ENCODE data around the gene AGMO.

AGMO gene

DNA sequence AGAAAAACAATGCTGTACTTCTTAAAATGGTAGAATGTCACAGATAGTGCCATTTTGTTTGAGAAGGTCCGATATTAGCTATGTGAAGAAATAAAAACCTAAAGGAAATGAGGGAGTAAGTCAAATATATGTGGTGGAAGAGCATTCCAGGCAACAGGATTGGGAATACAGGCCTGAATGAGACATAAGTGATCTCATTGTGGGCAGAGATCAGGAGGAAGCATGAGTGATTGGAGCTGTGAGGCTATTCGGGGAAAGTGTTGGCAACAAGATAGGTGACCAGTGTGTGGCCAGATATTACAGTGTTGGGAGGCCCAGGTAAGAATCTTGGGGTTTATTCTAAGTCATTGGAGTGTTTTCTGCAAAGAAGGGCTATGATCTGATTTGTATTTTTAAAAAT is 41.3 kb upstream of the AGMO start:
- in situ Hi-C loops (cut with HindIII; ENCODE audit: low sequenced_read_pairs): no loop called here

DNA sequence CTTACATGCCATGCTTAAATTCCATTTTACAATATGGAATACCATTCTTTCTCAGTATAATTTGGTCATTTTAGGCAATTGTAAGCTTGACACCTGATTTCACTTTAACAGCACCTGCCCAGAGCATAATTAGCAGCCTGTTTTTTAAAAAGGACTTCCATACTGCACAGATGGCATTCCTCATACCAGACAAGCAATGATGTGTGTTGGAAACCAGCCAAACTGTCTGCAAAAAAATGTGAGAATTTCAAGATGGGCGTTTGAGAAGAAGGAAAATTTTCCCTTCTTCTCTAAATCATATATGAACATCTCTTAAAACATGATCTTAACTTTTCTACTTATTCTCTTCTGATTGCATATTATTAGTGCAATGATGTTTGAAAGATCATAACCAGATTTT is 40.4 kb upstream of the AGMO start:
- H3K4me3 ChIP-seq (ENCODE audit: low read depth, low read length): no peak overlapping the region
- TF ChIP-seq, protein P1, sequence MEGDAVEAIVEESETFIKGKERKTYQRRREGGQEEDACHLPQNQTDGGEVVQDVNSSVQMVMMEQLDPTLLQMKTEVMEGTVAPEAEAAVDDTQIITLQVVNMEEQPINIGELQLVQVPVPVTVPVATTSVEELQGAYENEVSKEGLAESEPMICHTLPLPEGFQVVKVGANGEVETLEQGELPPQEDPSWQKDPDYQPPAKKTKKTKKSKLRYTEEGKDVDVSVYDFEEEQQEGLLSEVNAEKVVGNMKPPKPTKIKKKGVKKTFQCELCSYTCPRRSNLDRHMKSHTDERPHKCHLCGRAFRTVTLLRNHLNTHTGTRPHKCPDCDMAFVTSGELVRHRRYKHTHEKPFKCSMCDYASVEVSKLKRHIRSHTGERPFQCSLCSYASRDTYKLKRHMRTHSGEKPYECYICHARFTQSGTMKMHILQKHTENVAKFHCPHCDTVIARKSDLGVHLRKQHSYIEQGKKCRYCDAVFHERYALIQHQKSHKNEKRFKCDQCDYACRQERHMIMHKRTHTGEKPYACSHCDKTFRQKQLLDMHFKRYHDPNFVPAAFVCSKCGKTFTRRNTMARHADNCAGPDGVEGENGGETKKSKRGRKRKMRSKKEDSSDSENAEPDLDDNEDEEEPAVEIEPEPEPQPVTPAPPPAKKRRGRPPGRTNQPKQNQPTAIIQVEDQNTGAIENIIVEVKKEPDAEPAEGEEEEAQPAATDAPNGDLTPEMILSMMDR (IDR thresholded peaks at IDR 0.05; ENCODE audit: low read depth, low read length): no peak
- in situ Hi-C loops (cut with HindIII; ENCODE audit: low sequenced_read_pairs): no loop called here
- DNase-seq (ENCODE audit: low read depth, low spot score): peak; percentile 17

More for the DNA sequence above, 41.3 kb upstream of the AGMO start:
- no peak overlapping the region for H3K4me3 ChIP-seq (ENCODE audit: low read depth, low read length)
- peak; percentile 22 for DNase-seq (ENCODE audit: low read depth, low spot score)
- TF ChIP-seq, protein P1 (IDR thresholded peaks at IDR 0.05; ENCODE audit: low read depth, low read length): no peak

DNA sequence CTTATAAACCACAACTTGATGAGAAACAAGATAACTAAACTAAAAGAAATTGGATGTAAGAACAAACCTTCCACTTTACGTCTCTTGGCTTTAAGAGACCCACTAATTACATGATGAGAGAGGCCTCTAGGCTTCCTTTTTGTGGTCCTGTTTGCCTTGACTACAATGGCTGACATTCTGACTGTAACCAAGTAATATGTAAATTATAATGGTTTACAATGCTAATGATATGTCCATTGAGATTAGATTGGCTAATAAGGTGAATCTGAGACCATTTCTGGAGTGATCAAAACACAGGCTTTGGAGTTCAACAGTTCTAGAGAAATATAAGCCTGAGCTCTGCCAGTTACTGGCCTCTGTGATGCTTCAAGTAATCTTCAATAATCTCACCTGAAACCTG is 39.4 kb upstream of the AGMO start:
- DNase-seq (ENCODE audit: low read depth, low spot score): no peak
- H3K4me3 ChIP-seq (ENCODE audit: low read depth, low read length): no peak overlapping the region
- TF ChIP-seq, protein P1 (IDR thresholded peaks at IDR 0.05; ENCODE audit: low read depth, low read length): no peak
- in situ Hi-C loops (cut with HindIII; ENCODE audit: low sequenced_read_pairs): no loop called here

DNA sequence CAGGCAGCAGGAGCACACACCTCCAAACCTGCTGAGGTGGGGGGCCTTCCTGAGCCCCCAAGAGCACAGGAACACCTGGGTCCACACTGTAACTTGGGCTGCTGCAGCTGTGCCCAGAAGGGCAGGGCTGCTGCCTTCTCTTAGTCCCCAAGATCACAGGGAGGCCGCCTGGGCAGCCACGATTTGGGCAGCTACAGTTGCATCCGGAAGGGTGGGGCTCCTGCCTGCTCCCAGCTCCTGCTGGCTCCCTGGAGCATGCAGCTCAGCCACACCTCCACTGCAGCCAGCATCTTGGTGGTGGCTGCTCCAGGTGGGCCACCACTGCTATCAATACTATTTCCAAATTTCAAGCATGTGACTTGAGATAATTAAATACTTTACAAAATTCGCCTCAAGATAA is 38.5 kb upstream of the AGMO start:
- no peak for DNase-seq (ENCODE audit: low read depth, low spot score)
- in situ Hi-C loops (cut with HindIII; ENCODE audit: low sequenced_read_pairs): no loop called here
- no peak overlapping the region for H3K4me3 ChIP-seq (ENCODE audit: low read depth, low read length)
- TF ChIP-seq, protein P1 (IDR thresholded peaks at IDR 0.05; ENCODE audit: low read depth, low read length): no peak

DNA sequence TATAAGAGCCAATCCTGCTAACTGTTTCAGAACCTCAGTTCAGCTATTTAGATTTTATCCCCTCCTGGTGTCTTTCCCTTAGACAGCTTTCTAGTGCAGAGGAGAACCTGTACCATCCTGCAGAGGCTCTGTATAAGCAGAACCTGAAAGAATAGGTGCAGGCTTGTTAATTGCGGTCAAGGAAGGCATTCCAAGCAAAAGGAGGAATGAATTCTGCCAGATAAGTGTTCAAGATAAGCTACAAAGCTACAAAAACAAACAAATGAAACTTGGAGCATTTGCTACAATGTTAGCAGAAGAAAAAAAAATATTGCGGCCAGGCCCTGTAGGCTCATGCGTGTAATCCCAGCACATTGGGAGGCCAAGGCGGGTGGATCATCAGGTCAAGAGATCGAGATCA is 32.6 kb upstream of the AGMO start:
- in situ Hi-C loops (cut with HindIII; ENCODE audit: low sequenced_read_pairs): no loop called here
- no peak for DNase-seq (ENCODE audit: low read depth, low spot score)
- no peak overlapping the region for H3K4me3 ChIP-seq (ENCODE audit: low read depth, low read length)
- TF ChIP-seq, protein P1 (IDR thresholded peaks at IDR 0.05; ENCODE audit: low read depth, low read length): no peak

DNA sequence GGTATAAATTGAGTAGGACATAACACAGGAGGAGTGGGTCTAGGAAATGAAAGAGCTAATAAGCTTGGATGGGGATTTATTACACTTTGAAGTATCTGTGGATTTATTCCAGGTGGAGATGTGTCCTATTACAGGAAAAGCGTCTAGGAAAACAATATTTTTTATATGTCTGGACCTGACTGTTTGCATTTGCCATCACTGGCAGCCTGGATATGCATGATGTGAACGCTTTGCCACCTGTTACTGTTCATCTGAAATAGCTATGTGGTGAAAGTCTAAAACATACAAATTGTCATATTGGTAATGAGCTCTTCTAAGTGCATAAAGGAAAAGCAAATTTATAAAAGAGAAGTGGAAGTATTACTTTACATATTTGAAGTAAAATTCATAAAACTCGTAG is 31.6 kb upstream of the AGMO start:
- TF ChIP-seq, protein P1 (IDR thresholded peaks at IDR 0.05; ENCODE audit: low read depth, low read length): no peak
- no peak overlapping the region for H3K4me3 ChIP-seq (ENCODE audit: low read depth, low read length)
- in situ Hi-C loops (cut with HindIII; ENCODE audit: low sequenced_read_pairs): no loop called here
- DNase-seq (ENCODE audit: low read depth, low spot score): no peak

DNA sequence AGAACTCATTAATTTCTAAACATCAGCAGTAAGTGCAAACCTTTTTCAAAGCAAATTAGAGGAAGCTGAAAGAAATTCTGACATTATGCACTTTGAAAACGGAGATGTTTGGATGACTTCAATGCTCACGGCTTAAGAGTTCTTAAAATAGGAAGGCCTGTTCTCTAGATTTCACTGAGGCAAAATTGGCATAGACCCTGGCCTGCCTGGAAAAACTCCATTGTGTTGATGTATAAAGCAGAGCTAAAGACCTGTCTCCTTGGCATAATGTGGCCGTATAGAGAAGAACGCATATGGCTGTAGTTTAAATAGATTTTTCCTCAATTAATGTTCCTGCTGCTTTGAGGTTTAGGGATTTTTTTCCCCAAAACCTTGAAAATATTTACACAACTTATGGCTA is 24.5 kb upstream of the AGMO start:
- no peak overlapping the region for H3K4me3 ChIP-seq (ENCODE audit: low read depth, low read length)
- TF ChIP-seq, protein P1 (IDR thresholded peaks at IDR 0.05; ENCODE audit: low read depth, low read length): no peak
- DNase-seq (ENCODE audit: low read depth, low spot score): no peak
- in situ Hi-C loops (cut with HindIII; ENCODE audit: low sequenced_read_pairs): no loop called here
